Activated CD8-positive, alpha-beta memory T cell treated with anti-CD3 and anti-CD28 coated beads for 24 hours (primary cell): Measurements from ENCODE around the gene RBM27.
"Not testable (repeated sequence)": the region's sequence is repeated elsewhere in the genome, so short reads cannot be mapped to it uniquely, and the experiment has no call there.

Experiments
- DNase-seq: peaks from one replicate; pipeline ENCODE4 v3.0.0-alpha.2; 2020

RBM27 gene

GRCh38 chr5:146206257-146206656 lies 2.9 kb downstream of the RBM27 start:
- no peak for DNase-seq

- DNase-seq: no peak
These were observed 5.6 kb downstream of the RBM27 start for GRCh38 chr5:146208916-146209522.

DNA sequence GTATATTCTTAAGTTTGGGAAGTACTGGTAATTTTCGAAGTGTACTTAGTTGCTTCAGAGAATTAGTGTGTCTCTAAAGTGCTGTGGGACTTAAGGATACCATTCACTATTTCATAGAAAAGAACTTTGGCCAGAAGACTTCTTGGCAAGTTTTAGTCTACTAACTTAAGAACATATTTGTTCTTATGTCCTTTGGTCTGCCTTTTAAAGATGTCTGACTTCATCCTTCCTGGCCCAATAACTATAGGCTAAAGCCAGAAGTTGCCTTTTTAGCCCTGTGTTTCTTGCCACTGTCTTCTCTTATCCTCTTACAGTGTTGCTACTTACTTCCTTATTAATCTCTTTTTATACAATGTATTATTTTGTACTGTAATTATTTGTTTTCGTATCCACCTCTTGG lies 6.3 kb downstream of the RBM27 start:
- no peak for DNase-seq

DNA sequence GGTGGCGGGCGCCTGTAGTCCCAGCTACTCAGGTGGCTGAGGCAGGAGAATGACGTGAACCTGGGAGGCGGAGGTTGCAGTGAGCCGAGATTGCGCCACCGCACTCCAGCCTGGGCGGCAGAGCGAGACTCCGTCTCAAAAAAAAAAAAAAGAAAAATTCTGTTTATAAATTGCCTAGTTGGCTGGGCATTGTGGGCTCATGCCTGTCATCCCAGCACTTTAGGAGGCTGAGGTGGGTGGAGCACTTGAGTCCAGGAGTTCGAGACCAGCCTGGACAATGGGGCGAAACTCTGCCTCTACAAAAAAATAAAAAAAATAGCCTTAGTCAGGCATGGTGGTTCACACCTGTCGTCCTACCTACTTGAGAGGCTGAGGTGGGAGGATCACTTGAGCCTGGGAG lies 7.4 kb downstream of the RBM27 start:
- DNase-seq: not testable (repeated sequence)

DNA sequence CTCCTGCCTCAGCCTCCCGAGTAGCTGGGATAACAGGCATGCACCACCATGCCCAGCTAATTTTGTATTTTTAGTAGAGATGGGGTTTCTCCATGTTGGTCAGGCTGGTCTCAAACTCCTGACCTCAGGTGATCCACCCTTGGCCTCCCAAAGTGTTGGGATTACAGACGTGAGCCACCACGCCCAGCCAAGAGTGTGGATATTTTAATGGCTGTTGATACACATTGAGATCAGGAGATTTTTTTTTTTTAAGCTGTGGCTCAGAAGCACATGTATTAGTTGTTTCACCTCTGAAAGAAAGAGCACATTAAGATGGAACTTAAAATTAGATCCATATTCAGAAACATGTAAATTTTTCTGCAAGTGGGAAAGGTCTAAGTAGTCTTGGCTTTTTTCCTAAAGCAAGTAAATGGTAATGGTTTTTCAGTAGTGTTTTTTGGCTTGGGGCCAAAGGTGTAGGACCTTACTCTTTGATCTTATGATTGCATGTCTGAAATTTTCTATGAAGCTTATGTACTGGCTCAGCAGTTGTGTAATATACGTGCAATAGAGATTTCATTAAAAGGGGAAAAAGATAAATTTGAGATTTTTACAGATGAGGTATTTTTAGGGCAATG lies 9.9 kb downstream of the RBM27 start:
- no peak for DNase-seq

DNA sequence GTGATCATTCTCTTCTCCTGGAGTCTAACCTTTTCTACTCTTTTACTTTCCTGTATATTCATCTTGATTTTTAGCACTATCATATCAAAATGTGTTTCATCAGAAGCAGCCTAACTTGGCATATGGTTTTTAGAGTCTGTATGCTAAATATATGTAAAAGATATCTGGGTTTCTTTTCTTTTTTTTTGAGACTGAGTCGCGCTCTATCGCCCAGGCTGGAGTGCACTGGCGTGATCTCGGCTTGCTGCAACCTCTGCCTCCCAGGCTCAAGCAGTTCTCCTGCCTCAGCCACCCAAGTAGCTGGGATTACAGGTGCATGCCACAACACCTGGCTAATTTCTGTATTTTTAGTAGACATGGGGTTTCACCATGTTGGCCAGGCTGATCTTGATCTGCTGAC lies 11.5 kb downstream of the RBM27 start:
- not testable (repeated sequence) for DNase-seq

DNA sequence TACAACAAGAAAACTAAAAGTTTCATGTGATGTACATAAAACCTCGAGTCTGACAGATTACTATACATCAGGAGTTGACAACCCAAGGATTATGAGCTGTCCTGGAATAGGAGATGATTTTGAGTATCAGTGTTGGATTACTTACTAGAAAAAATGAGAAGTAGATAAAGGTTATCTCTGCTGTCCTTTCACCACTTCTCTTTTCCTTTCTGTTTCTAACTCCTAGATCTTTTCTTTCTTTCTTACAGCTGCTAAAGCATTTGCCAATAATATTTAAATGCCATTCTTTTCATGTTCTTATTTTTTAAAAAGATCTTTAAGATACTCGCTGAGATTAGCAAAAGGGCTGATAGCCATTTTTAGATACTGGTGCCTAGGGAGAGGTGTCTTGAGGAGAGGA lies 14.8 kb downstream of the RBM27 start:
- DNase-seq: no peak

- DNase-seq: no peak
These were observed 15.8 kb downstream of the RBM27 start for GRCh38 chr5:146219243-146219642.

DNA sequence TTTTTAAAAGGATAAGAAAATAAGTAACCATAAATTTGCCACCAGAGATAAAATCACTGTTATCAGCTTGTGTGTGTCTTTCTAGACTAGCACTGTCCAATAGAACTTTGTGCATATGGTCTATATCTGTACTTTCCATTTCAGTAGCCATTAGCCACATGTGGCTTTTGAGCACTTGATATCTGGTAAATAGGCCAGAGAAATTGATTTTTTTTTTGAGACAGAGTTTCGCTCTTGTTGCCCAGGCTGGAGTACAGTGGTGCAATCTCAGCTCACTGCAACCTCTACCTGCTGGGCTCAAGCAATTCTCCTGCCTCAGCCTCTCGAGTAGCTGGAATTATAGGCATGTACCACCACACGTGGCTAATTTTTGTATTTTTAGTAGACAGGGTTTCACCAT lies 17.8 kb downstream of the RBM27 start:
- no peak for DNase-seq

- DNase-seq: no peak
These were observed 18.6 kb downstream of the RBM27 start for GRCh38 chr5:146222005-146222404.

- DNase-seq: no peak
These were observed 19.8 kb downstream of the RBM27 start for GRCh38 chr5:146223179-146223578.

DNA sequence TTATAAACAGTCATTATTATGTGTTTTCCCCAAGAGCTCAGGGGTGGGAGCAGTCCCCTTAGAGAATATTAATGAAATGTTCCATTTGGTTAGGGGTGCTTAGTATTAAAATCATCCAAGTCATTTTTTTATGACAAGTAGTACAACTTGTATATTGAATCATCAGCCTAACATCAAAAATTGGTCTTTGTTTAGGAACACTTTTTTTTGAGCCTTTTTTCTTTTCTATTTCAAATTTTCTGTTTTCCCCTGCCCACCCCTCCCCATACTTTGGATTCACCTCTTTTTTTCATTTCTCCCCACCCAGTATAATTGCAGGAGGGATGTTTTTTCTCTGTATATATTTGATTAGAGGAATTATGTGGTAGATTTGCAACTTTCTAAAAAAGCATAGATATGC lies 25.8 kb downstream of the RBM27 start:
- no peak for DNase-seq

- no peak for DNase-seq
These were observed 28.8 kb downstream of the RBM27 start for GRCh38 chr5:146232223-146232622.

- DNase-seq: no peak
These were observed 30.0 kb downstream of the RBM27 start for GRCh38 chr5:146233441-146233840.

DNA sequence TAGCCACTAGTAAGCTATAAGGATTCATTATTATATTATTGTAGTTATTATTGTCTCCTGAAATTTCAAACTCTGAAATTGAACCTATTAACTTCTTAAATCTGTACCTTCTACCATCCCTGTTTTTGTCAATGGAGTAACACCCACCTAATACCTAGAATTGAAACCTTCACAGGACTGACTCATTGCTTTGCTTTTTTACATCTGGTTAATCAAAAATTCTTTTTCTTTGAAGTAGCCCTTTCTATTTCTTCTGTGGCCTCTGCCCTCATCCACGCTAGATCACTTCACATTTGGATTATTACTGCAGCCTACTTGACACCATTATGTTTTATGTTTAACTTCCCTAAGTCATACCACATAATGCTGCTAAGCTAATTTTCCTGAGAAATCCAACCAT lies 35.6 kb downstream of the RBM27 start:
- DNase-seq: no peak

- no peak for DNase-seq
These were observed 37.5 kb downstream of the RBM27 start for GRCh38 chr5:146240951-146241350.

GRCh38 chr5:146243247-146243646 lies 39.8 kb downstream of the RBM27 start:
- DNase-seq: no peak

- DNase-seq: no peak
These were observed 45.2 kb downstream of the RBM27 start for GRCh38 chr5:146248561-146248960.

GRCh38 chr5:146249801-146250200 lies 46.4 kb downstream of the RBM27 start:
- no peak for DNase-seq
